Neuronal stem cell (in vitro differentiated cells): Measurements from ENCODE around the gene MYLK4.
A peak's percentile ranks its signal among the peaks of the same experiment; 100 is the strongest.

ENCODE experiments used
- DNase-seq: peaks from one replicate; pipeline ENCODE4 v3.0.0-alpha.2; 2013; ENCODE audit warnings: low spot score
- H2AFZ ChIP-seq: one replicate; pipeline ENCODE4 v1.6.1; 2013; ENCODE audit warnings: mild to moderate bottlenecking, low read length, inconsistent platforms
- H2AK5ac ChIP-seq: 2 replicates; pipeline ENCODE4 v1.6.1; 2013; ENCODE audit warnings: low read depth, mild to moderate bottlenecking, inconsistent platforms, low read length, moderate library complexity, mixed read lengths
- H2BK120ac ChIP-seq: 2 replicates; pipeline ENCODE4 v1.6.1; 2013; ENCODE audit warnings: low read depth, mild to moderate bottlenecking, inconsistent platforms, low read length, moderate library complexity, mixed read lengths
- H2BK12ac ChIP-seq: one replicate; pipeline ENCODE4 v1.6.1; 2013; ENCODE audit warnings: low read length, inconsistent platforms
- H2BK15ac ChIP-seq: 2 replicates; pipeline ENCODE4 v1.6.1; 2013; ENCODE audit warnings: mild to moderate bottlenecking, low read length, inconsistent platforms, mixed read lengths
- H2BK5ac ChIP-seq: one replicate; pipeline ENCODE4 v1.6.1; 2013; ENCODE audit warnings: inconsistent platforms, mild to moderate bottlenecking, low read length, moderate library complexity
- H3K14ac ChIP-seq: one replicate; pipeline ENCODE4 v1.6.1; 2013; ENCODE audit warnings: low read length, inconsistent platforms
- H3K18ac ChIP-seq: 2 replicates; pipeline ENCODE4 v1.6.1; 2013; ENCODE audit warnings: low read length, inconsistent platforms
- H3K23ac ChIP-seq: 2 replicates; pipeline ENCODE4 v1.6.1; 2013; ENCODE audit warnings: low read depth, mild to moderate bottlenecking, mixed read lengths, low read length, inconsistent platforms; ENCODE audit not compliant: poor library complexity
- H3K27ac ChIP-seq: replicated peaks from 3 replicates; pipeline ENCODE4 v1.5.1; 2013; ENCODE audit warnings: low read length, inconsistent platforms
- H3K27me3 ChIP-seq, 3 experiments: 2 replicates each; pipeline ENCODE4 v1.6.1; 2013; ENCODE audit warnings: low read length in 3 of 3, mild to moderate bottlenecking in 2 of 3, inconsistent platforms in 1 of 3, low read depth in 1 of 3, mixed read lengths in 1 of 3, moderate library complexity in 1 of 3; ENCODE audit not compliant: control insufficient read depth in 3 of 3, insufficient read depth in 3 of 3
- H3K36me3 ChIP-seq, 2 donors: replicated peaks in 1 of 2; 2 replicates each; pipeline ENCODE4 v1.6.1; 2013; ENCODE audit warnings: low read length in 2 of 2; ENCODE audit not compliant: control insufficient read depth in 2 of 2, insufficient read depth in 2 of 2
- H3K4ac ChIP-seq: 2 replicates; pipeline ENCODE4 v1.6.1; 2013; ENCODE audit warnings: inconsistent platforms, mild to moderate bottlenecking, low read length, moderate library complexity
- H3K4me1 ChIP-seq, 2 donors: 1 replicate in 1 of 2; 2 replicates in 1 of 2; pipeline ENCODE4 v1.6.1; 2013; ENCODE audit warnings: low read length in 2 of 2, low read depth in 1 of 2; ENCODE audit not compliant: control insufficient read depth in 2 of 2, insufficient read depth in 1 of 2
- H3K4me2 ChIP-seq: one replicate; pipeline ENCODE4 v1.6.1; 2013; ENCODE audit warnings: mild to moderate bottlenecking, low read length, inconsistent platforms; ENCODE audit not compliant: insufficient read depth, poor library complexity, severe bottlenecking
- H3K4me3 ChIP-seq, 2 donors: 2 replicates each; pipeline ENCODE4 v1.5.1; 2013; ENCODE audit warnings: low read length in 2 of 2, mild to moderate bottlenecking in 2 of 2, inconsistent platforms in 1 of 2, moderate library complexity in 1 of 2
- H3K79me1 ChIP-seq: one replicate; pipeline ENCODE4 v1.6.1; 2013; ENCODE audit warnings: low read depth, mild to moderate bottlenecking, inconsistent platforms, low read length, moderate library complexity
- H3K9ac ChIP-seq: one replicate; pipeline ENCODE4 v1.6.1; 2013; ENCODE audit warnings: mild to moderate bottlenecking, low read depth, low read length, inconsistent platforms; ENCODE audit not compliant: poor library complexity
- H3K9me3 ChIP-seq, 2 donors: replicated peaks in 1 of 2; 2 replicates each; pipeline versions ENCODE3 to v1.6.1; 2013; ENCODE audit warnings: low read length in 2 of 2, mild to moderate bottlenecking in 2 of 2, inconsistent platforms in 1 of 2, low read depth in 1 of 2, mixed read lengths in 1 of 2, moderate library complexity in 1 of 2; ENCODE audit not compliant: control insufficient read depth in 2 of 2, insufficient read depth in 1 of 2
- H4K8ac ChIP-seq: one replicate; pipeline ENCODE4 v1.6.1; 2013; ENCODE audit warnings: low read depth, mild to moderate bottlenecking, inconsistent platforms, low read length, moderate library complexity
- H4K91ac ChIP-seq: one replicate; pipeline ENCODE4 v1.6.1; 2013; ENCODE audit warnings: low read length, low read depth, mild to moderate bottlenecking, inconsistent platforms; ENCODE audit not compliant: poor library complexity
- WGBS, 2 donors: extraction: QIAGEN DNeasy Blood & Tissue Kit; methylation state at CpG; one replicate each; pipeline ENCODE4 v1.1.7; 2013; ENCODE audit warnings: missing lambda C conversion rate in 2 of 2, mixed read lengths in 1 of 2; ENCODE audit not compliant: insufficient read length in 2 of 2, insufficient replicate concordance in 1 of 2; ENCODE audit errors: extremely low coverage in 2 of 2; 5-methylcytosine and 5-hydroxymethylcytosine counted together

Gene MYLK4

GRCh38 chr6:2693231-2693630 lies 57.5 kb downstream of the MYLK4 start:
- Histone ChIP-seq H2BK15ac (no peak overlapping the region), H3K4me1 (no peaks in the 10 kb centered on the region)

GRCh38 chr6:2688401-2689064 lies 62.2 kb downstream of the MYLK4 start:
- DNase-seq, result no peak
- no peak overlapping the region for H4K91ac ChIP-seq
- H3K79me1 ChIP-seq, result no peaks in the 10 kb centered on the region
- peaks cover 0 to 2% of the 10 kb centered on the region in 2 donors for H3K4me1 ChIP-seq
- peak overlapping the region; percentile 38 for H2AFZ ChIP-seq
- no peaks in the 10 kb centered on the region for H3K27me3 ChIP-seq
- no peaks in the 10 kb centered on the region for H3K9me3 ChIP-seq
- H2BK12ac ChIP-seq, result no peak overlapping the region
- H3K4me3 ChIP-seq, result no peak overlapping the region
- H3K18ac ChIP-seq, result no peak overlapping the region
- no peaks in the 10 kb centered on the region for H3K36me3 ChIP-seq
- no peak overlapping the region for H4K8ac ChIP-seq
- no peak overlapping the region for H3K4ac ChIP-seq
- no peak overlapping the region for H3K27ac ChIP-seq
- no peak overlapping the region for H2AK5ac ChIP-seq
- no peak overlapping the region for H3K4me2 ChIP-seq
- no peak overlapping the region for H2BK120ac ChIP-seq
- H3K14ac ChIP-seq, result no peak overlapping the region
- WGBS, 2 donors, result no CpG with 5 or more reads among the region's 8 CpGs
- H2BK5ac ChIP-seq, result no peak overlapping the region
- no peak overlapping the region for H3K23ac ChIP-seq
- H2BK15ac ChIP-seq, result no peak overlapping the region
- H3K9ac ChIP-seq, result no peak overlapping the region

More at GRCh38 chr6:2693231-2693630, 57.5 kb downstream of the MYLK4 start:
- no peaks in the 10 kb centered on the region for H3K9me3 ChIP-seq
- no peak for DNase-seq
- H3K36me3 ChIP-seq, result no peaks in the 10 kb centered on the region
- WGBS, 2 donors, result no CpG with 5 or more reads among the region's 1 CpG
- H4K91ac ChIP-seq, result no peak overlapping the region
- H3K18ac ChIP-seq, result no peak overlapping the region
- no peak overlapping the region for H2BK5ac ChIP-seq
- no peak overlapping the region for H3K14ac ChIP-seq
- H3K27me3 ChIP-seq, result no peaks in the 10 kb centered on the region
- no peak overlapping the region for H3K23ac ChIP-seq
- H4K8ac ChIP-seq, result no peak overlapping the region
- H3K4me3 ChIP-seq, result no peak overlapping the region
- no peak overlapping the region for H2BK12ac ChIP-seq
- no peak overlapping the region for H3K4ac ChIP-seq
- no peaks in the 10 kb centered on the region for H3K79me1 ChIP-seq
- no peak overlapping the region for H2BK120ac ChIP-seq
- H3K27ac ChIP-seq, result no peak overlapping the region
- H2AFZ ChIP-seq, result no peak overlapping the region
- H2AK5ac ChIP-seq, result no peak overlapping the region
- no peak overlapping the region for H3K9ac ChIP-seq
- no peak overlapping the region for H3K4me2 ChIP-seq

- Histone ChIP-seq H3K23ac (no peak overlapping the region), H3K14ac (no peak overlapping the region), H2BK12ac (no peak overlapping the region), H2AFZ (no peak overlapping the region), H3K9ac (no peak overlapping the region), H3K4ac (no peak overlapping the region), H3K4me1 (peaks cover 0 to 2% of the 10 kb centered on the region in 2 donors), H3K4me2 (no peak overlapping the region), H2BK120ac (no peak overlapping the region), H2BK5ac (no peak overlapping the region), H3K27ac (no peak overlapping the region), H2AK5ac (no peak overlapping the region), H2BK15ac (no peak overlapping the region), H4K91ac (no peak overlapping the region), H3K4me3 (no peak overlapping the region), H3K27me3 (no peaks in the 10 kb centered on the region), H3K9me3 (no peaks in the 10 kb centered on the region), H3K79me1 (no peaks in the 10 kb centered on the region), H4K8ac (no peak overlapping the region), H3K36me3 (no peaks in the 10 kb centered on the region), H3K18ac (no peak overlapping the region)
- no peak for DNase-seq
- no CpG with 5 or more reads among the region's 7 CpGs for WGBS, 2 donors
Observed at GRCh38 chr6:2687456-2687855, 63.3 kb downstream of the MYLK4 start.

DNA sequence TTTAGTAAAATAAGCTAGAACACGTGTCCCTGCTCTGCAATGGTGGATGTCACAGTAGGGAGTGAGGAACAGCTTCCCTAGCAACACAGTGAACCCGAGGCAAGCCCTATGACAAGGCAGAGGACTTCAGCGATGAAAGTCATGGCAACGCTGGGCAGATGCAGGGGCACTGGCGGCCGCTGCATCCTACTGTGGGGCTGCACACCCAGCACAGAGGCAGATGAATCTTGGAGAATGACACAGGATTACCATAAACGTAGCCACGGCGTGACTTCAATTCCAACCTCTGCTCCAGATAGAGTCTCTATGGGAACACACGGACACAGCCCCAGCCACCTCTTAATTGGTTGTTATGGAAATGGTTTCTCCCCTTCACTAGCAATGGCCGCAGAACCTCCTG lies 64.2 kb downstream of the MYLK4 start:
- H3K23ac ChIP-seq, result no peak overlapping the region
- H3K4me3 ChIP-seq, result no peak overlapping the region
- H2AK5ac ChIP-seq, result no peak overlapping the region
- no peak overlapping the region for H3K4me2 ChIP-seq
- H3K4me1 ChIP-seq, result peaks cover 0 to 2% of the 10 kb centered on the region in 2 donors
- no peaks in the 10 kb centered on the region for H3K79me1 ChIP-seq
- H3K9ac ChIP-seq, result no peak overlapping the region
- DNase-seq, result no peak
- H3K18ac ChIP-seq, result no peak overlapping the region
- H3K27me3 ChIP-seq, result no peaks in the 10 kb centered on the region
- no peaks in the 10 kb centered on the region for H3K36me3 ChIP-seq
- no peak overlapping the region for H3K27ac ChIP-seq
- no peak overlapping the region for H2BK12ac ChIP-seq
- no peak overlapping the region for H4K91ac ChIP-seq
- no CpG with 5 or more reads among the region's 11 CpGs for WGBS, 2 donors
- H4K8ac ChIP-seq, result no peak overlapping the region
- H3K4ac ChIP-seq, result no peak overlapping the region
- no peak overlapping the region for H2BK120ac ChIP-seq
- no peak overlapping the region for H2BK15ac ChIP-seq
- H3K14ac ChIP-seq, result no peak overlapping the region
- no peaks in the 10 kb centered on the region for H3K9me3 ChIP-seq
- no peak overlapping the region for H2BK5ac ChIP-seq
- no peak overlapping the region for H2AFZ ChIP-seq
